WTC11 (cell line): ENCODE data around the gene ZIC2.

Source experiments
- CTCF ChIP-seq: fragments of 200-600 bp; IDR thresholded peaks from 2 replicates; pipeline ENCODE4 v1.8.0; 2022; ENCODE audit warnings: antibody characterized with exemption
- NR3C1 ChIP-seq: sonication (generic); formaldehyde crosslinking; conservative IDR thresholded peaks from 2 replicates; pipeline ENCODE4 v1.8.1; 2023; ENCODE audit warnings: low read depth, mild to moderate bottlenecking, missing genetic modification reagents
- TEAD4 ChIP-seq: sonication (generic); formaldehyde crosslinking; IDR thresholded peaks from 2 replicates; pipeline ENCODE4 v1.8.0; 2022; ENCODE audit warnings: mild to moderate bottlenecking, missing genetic modification reagents

- no peak for TF ChIP-seq TEAD4
- no peak for TF ChIP-seq CTCF
- TF ChIP-seq NR3C1 (CRISPR knock-in tag): no peak
Measured at GRCh38 chr13:99949679-99950413, 31.7 kb upstream of the ZIC2 start.
